Fibroblast of villous mesenchyme (primary cell): ENCODE measurements around the gene C16orf92. TPM values are rescaled to one million over a fixed set of nuclear protein-coding genes. Genes with fewer than 3 reads are reported as not detected.

Experiments
- DNase-seq: peaks from one replicate; pipeline ENCODE4 v3.0.0-alpha.2; 2010; ENCODE audit warnings: low read depth
- H3K4me3 ChIP-seq: 2 replicates; pipeline ENCODE4 v1.5.1; 2011; ENCODE audit warnings: low read depth, mild to moderate bottlenecking, low read length
- CTCF ChIP-seq: IDR thresholded peaks from 2 replicates; pipeline ENCODE4 v1.5.1; 2012; ENCODE audit warnings: low read depth, mild to moderate bottlenecking, low read length; ENCODE audit not compliant: insufficient read depth
- total RNA-seq: library from RNA; depleted of rRNA; stranded (reverse); fragments of >200 nt; gene quantifications from 2 replicates; pipeline ENCODE4 v1.2.3, GENCODE V29; 2012

The C16orf92 gene
- total RNA-seq, result not detected in 2 replicates

DNA sequence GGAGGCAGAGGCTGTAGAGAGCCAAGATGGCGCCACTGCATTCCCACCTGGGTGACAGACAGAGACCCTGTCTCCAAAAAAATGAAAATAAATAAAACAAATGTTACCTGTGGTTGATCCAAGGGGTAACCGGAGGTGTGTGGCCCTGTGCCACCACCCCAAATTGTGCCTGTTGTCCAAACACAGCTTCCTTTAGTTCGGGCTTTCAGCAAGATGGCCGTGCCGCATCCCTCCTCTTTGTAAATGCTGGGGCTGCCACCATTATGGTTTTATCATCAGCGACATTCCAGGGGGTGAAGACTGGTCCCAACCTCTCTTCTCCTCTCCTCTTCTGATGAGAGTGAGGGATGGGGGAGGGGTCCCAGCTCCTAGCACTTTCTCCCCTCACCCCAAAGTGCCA lies at the start of gene C16orf92:
Gene C16orf92 (plus strand): TSS at position 312 of the 400 bp plus-strand sequence. CDS start 143 bp downstream, outside the sequence.
- DNase-seq, result no peak
- no peak for TF ChIP-seq CTCF
- H3K4me3 ChIP-seq, result no peak within 1 kb of the TSS

DNA sequence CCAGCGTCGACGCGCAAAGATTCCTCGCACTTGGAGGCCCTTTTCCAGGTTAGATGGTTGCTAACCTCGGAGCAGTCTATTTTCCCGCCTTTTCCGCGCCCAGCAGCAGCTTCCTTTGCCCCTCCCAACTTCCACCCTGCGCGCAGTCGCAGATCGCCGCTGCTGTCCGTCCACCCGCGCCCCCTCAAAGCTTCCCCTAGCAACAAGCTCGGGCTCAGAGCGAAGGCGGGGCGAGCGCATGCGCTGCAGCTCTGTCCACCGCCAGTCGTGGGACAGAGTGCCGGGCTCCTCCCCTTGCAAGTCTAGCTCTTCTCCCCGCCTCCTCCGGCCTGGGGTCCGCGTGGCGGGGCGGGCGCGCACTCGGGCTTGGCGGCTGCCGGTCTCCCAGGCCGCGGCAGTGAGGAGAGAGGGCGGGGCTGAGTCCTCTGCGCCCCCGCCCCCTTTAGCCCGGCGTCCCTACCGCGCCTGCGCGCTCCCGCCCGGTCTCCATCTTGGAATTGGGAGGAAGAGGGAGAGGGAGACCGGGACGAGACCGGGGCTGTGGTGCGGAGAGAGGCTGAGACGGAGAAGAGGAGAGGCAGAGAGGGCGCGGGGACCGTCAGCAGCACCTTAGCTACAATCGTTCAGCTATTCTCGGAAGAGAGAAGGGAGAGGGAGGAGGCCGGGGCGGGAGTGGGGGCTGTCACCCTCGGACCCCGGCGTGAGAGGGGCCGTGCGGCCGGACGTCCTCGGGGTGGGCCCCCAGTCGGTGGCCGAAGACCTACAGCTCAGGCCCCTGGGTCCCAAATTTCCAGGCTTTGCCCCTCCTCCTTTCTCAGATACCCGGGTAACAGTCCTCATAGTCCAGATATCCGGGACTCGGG lies 49.4 kb upstream of the C16orf92 start, which contains the start of gene TAOK2:
Gene TAOK2 (plus strand): TSS at position 485 of the 863 bp plus-strand sequence. CDS start 3,905 bp downstream, outside the sequence.
- no peak for TF ChIP-seq CTCF
- DNase-seq, result peak; percentile 100

DNA sequence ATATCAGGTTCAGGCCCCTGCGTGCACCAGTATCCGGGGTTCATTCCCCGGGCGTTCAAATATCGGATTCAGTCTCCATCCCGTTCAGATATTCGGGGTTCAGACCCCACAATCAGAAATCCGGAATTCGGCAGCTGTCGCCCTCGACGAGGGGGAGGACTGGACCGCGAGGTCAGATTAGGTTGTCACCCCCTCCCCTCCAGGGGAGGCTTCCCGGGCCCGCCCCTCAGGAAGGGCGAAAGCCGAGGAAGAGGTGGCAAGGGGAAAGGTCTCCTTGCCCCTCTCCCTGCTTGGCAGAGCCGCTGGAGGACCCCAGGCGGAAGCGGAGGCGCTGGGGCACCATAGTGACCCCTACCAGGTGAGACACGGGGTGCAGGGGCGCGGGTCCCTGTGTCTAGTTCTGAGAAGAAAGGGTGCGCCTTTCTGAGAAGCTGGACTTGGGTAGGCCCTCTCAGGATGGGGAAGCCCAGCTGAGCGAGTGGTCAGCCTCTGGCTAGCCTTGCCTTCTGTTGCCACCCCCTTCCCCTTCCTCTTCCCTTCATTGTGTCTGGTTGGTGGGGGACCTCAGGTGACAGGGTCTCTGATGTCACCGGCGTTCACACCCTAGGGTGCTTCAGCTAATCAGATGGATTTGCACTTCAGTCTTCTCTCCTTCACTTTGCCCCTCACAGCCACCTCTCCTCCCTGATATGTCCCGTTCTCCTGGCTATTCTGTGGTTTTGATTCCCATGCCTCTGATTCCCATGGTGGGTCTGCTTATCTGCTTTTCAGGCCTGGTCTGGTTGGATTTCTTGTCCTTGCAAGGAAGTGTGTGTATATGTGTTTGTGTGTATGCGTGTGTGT lies 48.5 kb upstream of the C16orf92 start:
- DNase-seq, result peak; percentile 8
- no peak for TF ChIP-seq CTCF
- H3K4me3 ChIP-seq, result peak overlapping the region; percentile 92

More for the DNA sequence above, 49.4 kb upstream of the C16orf92 start, which contains the start of gene TAOK2:
- peak within 1 kb of the TSS; percentile 92 for H3K4me3 ChIP-seq

DNA sequence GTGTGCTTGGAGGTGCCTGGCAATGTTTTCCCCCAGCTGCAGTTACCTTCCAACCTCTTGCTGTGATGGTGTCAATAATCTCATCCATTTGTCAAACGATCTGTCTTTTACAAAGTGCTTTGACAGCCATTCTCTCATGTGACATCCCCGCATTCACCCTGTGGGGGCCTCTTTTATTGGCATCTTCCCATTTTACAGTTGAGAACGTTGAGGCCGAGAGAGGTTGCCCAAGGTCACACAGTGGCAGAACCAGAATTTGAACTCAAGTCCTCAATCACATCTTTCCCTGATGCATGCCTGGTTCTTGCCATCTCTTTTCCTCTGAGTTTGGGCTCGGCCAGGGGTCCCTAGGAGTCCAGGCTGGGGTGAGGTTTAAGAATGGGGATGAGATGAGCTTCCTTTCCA lies 47.9 kb upstream of the C16orf92 start:
- no peak for TF ChIP-seq CTCF
- peak overlapping the region; percentile 92 for H3K4me3 ChIP-seq
- DNase-seq, result no peak

DNA sequence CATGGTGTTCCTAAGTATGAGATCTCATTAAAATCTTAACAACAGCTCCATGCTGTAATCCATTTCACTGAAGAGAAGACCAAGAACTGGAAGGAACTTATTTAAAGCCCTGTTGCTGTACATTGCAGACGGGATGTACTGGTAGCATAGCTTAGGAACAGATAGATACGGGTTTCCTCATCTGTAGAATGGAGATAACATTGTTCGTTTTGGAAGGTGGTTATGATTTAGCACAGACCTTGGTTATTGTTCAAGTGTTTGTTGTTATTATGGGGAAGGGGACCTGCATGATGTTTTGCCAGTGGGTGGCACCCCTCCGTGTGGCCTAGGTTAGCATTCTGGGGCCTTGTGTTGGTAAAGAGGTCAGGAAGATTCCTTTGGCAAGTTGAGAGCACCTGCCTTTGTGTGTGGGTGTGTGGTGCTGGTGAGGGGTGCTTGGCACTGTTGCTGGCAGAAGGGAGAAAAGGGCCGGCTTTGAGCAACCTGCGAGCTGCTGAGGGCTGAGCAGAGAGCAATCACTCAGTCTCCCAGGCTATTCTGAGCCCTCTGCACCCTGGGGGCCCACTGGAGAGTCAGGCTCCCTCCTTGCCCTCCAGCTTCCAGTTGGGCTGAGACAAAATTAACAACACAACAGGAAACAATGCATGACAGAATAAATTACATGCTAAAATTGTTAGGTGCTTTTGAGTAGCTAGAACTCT lies 47.0 kb upstream of the C16orf92 start:
- TF ChIP-seq CTCF, result no peak
- H3K4me3 ChIP-seq, result peak overlapping the region; percentile 92
- DNase-seq, result no peak
